ENCODE results near the gene STARD5.
"Not testable (repeated sequence)": the region's sequence is repeated elsewhere in the genome, so short reads cannot be mapped to it uniquely, and the experiment has no call there.

Gene STARD5, protein sequence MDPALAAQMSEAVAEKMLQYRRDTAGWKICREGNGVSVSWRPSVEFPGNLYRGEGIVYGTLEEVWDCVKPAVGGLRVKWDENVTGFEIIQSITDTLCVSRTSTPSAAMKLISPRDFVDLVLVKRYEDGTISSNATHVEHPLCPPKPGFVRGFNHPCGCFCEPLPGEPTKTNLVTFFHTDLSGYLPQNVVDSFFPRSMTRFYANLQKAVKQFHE

GRCh38 chr15:81323944-81324881 is at the start of gene STARD5:
Gene STARD5, minus strand, starts transcription at chr15:81324141. Its CDS starts 42 bp downstream, at chr15:81324099.
- peak; percentile 97 to 98 for DNase-seq

DNA sequence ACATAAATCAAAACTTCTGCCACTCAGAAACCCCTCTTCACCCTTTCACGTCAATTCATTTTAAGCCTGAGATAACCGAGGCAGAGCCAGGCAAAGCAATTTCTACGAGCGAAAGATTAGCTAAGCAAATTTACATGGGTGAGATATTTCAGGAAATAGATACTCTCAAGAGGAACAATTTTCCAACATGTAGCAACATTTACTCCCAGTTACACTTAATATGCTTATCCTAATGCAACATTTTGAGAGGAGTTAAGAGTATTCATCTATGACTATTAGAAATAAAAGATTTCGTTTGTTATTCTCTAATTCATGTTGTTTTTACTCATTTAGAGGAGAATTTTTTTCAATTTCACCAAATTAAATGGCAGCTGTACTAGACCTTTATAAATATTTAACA is 49.2 kb upstream of the STARD5 start:
- DNase-seq: no peak

GRCh38 chr15:81372575-81372974 is 48.6 kb upstream of the STARD5 start:
- DNase-seq: no peak

DNA sequence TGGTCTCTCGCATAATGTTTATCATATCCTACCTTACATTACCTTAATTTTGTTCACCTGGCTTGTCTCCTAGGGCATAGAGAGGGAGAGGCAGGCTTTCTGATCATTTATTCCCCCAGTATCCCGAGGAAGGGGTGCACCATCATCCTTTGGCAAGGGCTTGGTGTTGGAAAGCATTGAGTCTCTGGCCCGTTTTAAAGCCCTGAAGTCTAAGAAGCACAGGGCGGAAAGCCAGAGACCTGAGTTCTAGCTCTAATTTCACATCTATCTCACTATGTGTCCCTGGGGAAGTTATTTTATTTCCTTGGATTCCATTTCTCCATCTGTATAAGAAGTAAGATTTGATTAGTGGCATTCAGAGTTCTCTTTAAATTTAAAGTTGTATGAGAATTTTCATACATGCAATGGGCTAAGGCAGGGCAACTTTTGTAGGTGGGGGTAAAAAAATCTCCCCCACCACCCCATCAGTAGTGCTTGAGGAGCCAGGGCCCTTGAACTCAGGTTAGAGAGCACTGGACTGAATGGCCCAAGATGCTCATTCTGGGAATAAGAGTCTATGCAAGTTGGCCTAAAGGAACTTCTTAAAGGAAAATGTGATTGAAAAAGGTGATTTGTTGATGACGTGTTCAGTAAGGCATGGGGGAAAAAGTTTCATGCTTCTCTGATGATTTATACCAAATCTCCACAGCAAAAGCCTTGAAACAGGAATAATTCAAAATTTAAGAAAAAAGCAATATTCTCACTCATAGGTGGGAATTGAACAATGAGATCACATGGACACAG is 40.0 kb upstream of the STARD5 start:
- DNase-seq: no peak

GRCh38 chr15:81363276-81363675 is 39.3 kb upstream of the STARD5 start:
- DNase-seq: no peak

DNA sequence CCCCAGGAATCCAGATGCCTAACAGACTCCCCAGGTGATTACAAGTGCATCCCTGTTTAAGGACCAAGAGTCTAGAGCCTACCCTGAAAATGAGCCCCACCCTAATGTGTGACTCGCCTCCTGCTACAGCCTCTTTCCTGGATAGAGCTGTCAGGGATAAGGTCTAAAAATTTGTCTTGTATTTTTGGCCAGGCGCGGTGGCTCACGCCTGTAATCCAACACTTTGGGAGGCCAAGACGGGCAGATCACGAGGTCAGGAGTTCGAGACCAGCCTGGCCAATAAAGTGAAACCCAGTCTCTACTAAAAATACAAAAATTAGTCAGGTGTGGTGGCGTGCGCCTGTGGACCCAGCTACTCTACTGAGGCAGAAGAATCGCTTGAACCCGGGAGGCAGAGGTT is 38.8 kb upstream of the STARD5 start:
- DNase-seq: no peak

GRCh38 chr15:81361891-81362290 is 38.0 kb upstream of the STARD5 start:
- DNase-seq: no peak

- DNase-seq: no peak
These were observed 36.5 kb upstream of the STARD5 start for GRCh38 chr15:81360491-81360890.

GRCh38 chr15:81358248-81358647 is 34.3 kb upstream of the STARD5 start:
- DNase-seq: no peak

- no peak for DNase-seq
These were observed 33.3 kb upstream of the STARD5 start for GRCh38 chr15:81357180-81357686.

- DNase-seq: no peak
These were observed 32.3 kb upstream of the STARD5 start for GRCh38 chr15:81356252-81356651.

- DNase-seq: no peak
These were observed 27.7 kb upstream of the STARD5 start for GRCh38 chr15:81351651-81352050.

- no peak for DNase-seq
These were observed 25.3 kb upstream of the STARD5 start for GRCh38 chr15:81349271-81349670.

DNA sequence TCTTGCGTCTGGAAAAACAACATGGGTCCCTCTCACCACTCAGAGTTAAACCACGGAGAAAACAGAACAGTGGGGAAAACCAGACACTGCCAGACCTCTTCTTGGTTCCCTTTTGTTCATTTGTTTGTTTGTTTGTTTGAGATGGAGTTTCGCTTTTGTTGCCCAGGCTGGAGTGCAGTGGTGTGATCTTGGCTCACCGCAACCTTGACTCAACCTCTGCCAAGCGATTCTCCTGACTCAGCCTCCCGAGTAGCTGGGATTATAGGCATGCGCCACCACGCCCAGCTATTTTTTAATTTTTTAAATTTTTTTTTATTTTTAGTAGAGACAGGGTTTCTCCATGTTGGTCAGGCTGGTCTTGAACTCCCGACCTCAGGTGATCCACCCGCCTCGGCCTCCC is 24.8 kb upstream of the STARD5 start:
- DNase-seq: not testable (repeated sequence)

GRCh38 chr15:81347910-81348309 is 24.0 kb upstream of the STARD5 start:
- no peak for DNase-seq

- no peak for DNase-seq
These were observed 22.7 kb upstream of the STARD5 start for GRCh38 chr15:81346611-81347010.

DNA sequence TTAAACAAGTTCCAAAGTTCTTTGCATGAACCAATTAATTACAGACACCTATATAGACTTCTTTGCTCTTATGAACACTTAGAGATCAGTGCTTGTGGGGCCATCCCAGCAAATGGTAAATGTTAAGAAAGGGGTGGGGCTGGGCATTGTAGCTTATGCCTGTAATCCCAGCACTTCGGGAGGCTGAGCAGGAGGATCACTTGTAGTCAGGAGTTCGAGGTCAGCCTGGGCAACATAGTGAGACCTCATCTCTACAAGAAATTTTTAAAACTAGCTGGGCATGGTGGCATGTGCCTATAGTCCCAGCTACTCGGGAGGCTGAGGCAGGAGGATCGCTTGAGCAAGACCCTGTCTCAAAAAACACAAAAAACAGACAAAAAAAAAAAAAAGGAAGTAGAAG is 19.4 kb upstream of the STARD5 start:
- no peak for DNase-seq

GRCh38 chr15:81341351-81341750 is 17.4 kb upstream of the STARD5 start:
- no peak for DNase-seq

GRCh38 chr15:81339851-81340250 is 15.9 kb upstream of the STARD5 start:
- DNase-seq: no peak

- no peak for DNase-seq
These were observed 15.4 kb upstream of the STARD5 start for GRCh38 chr15:81339321-81339720.

- DNase-seq: no peak
These were observed 14.4 kb upstream of the STARD5 start for GRCh38 chr15:81338170-81339007.

DNA sequence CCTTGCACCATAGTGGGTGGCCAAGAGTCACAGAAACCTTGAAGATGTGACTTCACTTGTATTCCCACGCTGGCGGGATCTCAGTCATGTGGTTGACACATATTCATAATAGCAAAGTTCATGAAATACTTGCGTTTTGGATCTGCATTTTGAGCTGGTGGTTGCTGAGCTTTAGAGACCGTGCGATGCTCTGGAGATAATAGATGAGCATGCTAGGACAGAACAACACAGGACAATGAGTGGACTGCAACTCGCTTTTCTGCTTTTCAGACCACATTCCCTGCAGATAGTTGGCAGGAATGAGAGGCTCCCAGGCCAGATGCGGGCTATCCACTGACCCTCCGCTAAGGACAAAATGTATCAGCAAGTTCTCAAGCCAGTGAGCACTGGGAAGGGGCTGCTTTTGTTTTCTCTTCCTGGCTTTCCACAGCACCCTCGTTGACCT is 13.8 kb upstream of the STARD5 start:
- no peak for DNase-seq

Measured in activated T-cell treated with anti-CD3 and anti-CD28 coated beads, Interleukin-2, amount 50 U/mL, for 48 hours (primary cell).